ENCODE data around the gene C6orf132. TPM values are rescaled to one million over a fixed set of nuclear protein-coding genes. Genes with fewer than 3 reads are reported as not detected.

C6orf132 gene
- total and polyA plus RNA-seq, 2 of the 4 experiments (the other 2 are of a cell fraction) = 0.72 to 1.7 TPM

GRCh38 chr6:42112351-42112750, 30.1 kb downstream of the C6orf132 start:
- Histone ChIP-seq H3K9me1 (ENCODE audit: insufficient read depth, low read length) (0 out of 2 replicates have a peak, but pooled peaks cover 7% of the 10 kb centered on the region), H2BK20ac (ENCODE audit: low read depth, low read length) (no peak overlapping the region), H2AK5ac (ENCODE audit: low read depth, low read length) (no peak overlapping the region), H3K9ac (ENCODE audit: low read depth, low read length) (no peak overlapping the region), H2BK120ac (ENCODE audit: low read depth, low read length) (no peak overlapping the region), H3K14ac (replicated peaks; ENCODE audit: low read depth, low read length) (no peak overlapping the region), H4K20me1 (ENCODE audit: insufficient read depth, low read length) (no peaks in the 10 kb centered on the region), H4K8ac (ENCODE audit: low read depth in 2 of 2, low read length in 2 of 2) (no peak overlapping the region), H4K91ac (ENCODE audit: insufficient read depth, low read depth, low read length) (no peak overlapping the region), H3K4me1 (ENCODE audit: control insufficient read depth, insufficient read depth, low read length) (no peaks in the 10 kb centered on the region), H2BK5ac (ENCODE audit: low read depth, low read length, poor library complexity, severe bottlenecking) (no peak overlapping the region), H3K23ac (ENCODE audit: low read depth, low read length) (no peak overlapping the region), H3K27ac (ENCODE audit: insufficient read depth, low read length) (no peak overlapping the region), H2BK15ac (ENCODE audit: low read depth, low read length) (no peak overlapping the region), H3K36me3 (ENCODE audit: control insufficient read depth, insufficient read depth, low read length) (no peaks in the 10 kb centered on the region; the same call in none of the 2 replicates), H3K56ac (ENCODE audit: extremely low read depth, insufficient read depth, low read length) (no peak overlapping the region), H2AFZ (replicated peaks; ENCODE audit: low read length, poor library complexity) (no peak overlapping the region), H3K79me1 (ENCODE audit: low read depth in 1 of 2, low read length in 2 of 2) (no peaks in the 10 kb centered on the region; a peak in 2 of 4 replicates), H2AK9ac (replicated peaks; ENCODE audit: low read depth, low read length, poor library complexity) (no peak overlapping the region), H3K4me2 (ENCODE audit: low read depth, low read length) (no peak overlapping the region), H3K27me3 (ENCODE audit: control insufficient read depth, insufficient read depth, low read length) (no peaks in the 10 kb centered on the region), H4K5ac (ENCODE audit: low read depth, low read length) (no peak overlapping the region), H3K4ac (ENCODE audit: low read depth, low read length) (no peak overlapping the region), H3K4me3 (ENCODE audit: insufficient read depth, low read depth, low read length) (no peak overlapping the region), H3K18ac (ENCODE audit: low read depth, low read length) (no peak overlapping the region), H3K9me3 (ENCODE audit: control insufficient read depth, insufficient read depth, low read length) (no peaks in the 10 kb centered on the region)
- TF ChIP-seq RCOR1 (IDR thresholded peaks at IDR 0.05; ENCODE audit: insufficient replicate concordance, low read length) = no peak
- no peak for TF ChIP-seq BHLHE40 (IDR thresholded peaks at IDR 0.05; ENCODE audit: low read depth, low read length)
- no peak for TF ChIP-seq MAZ (IDR thresholded peaks at IDR 0.05; ENCODE audit: borderline replicate concordance, low read depth, low read length)
- TF ChIP-seq POLR2A (IDR thresholded peaks at IDR 0.05; ENCODE audit: low read depth, low read length) = no peak
- no peak for TF ChIP-seq CTCF (conservative IDR thresholded peaks at IDR 0.05; ENCODE audit: low read depth, low read length)
- TF ChIP-seq SMC3 (IDR thresholded peaks at IDR 0.05; ENCODE audit: low read depth, low read length) = no peak
- TF ChIP-seq RFX5 (IDR thresholded peaks at IDR 0.05; ENCODE audit: low read depth, low read length) = no peak
- TF ChIP-seq CEBPB (IDR thresholded peaks at IDR 0.05; ENCODE audit: low read depth, low read length) = no peak
- dilution Hi-C loops (cut with HindIII; ENCODE audit: low sequenced_read_pairs, unreplicated experiment) = no loop called here
- intact Hi-C loops (cut with micrococcal nuclease) = no loop called here
- DNase-seq = no peak
- CTCF ChIA-PET = no interaction called here
- ATAC-seq (ENCODE audit: low read depth) = no peak
- POLR2A ChIA-PET (ENCODE audit: unreplicated experiment) = no interaction called here
- BruUV-seq (replicated peaks) = no TSS peak
- WGBS, 2 experiments (ENCODE audit: extremely low coverage in 2 of 2, insufficient read length in 1 of 2) = no CpG with 5 or more reads among the region's 1 CpG
- in situ Hi-C loops (cut with MboI; ENCODE audit: low sequenced_read_pairs) = no loop called here

Data from IMR-90 (cell line).